IMR-90 (cell line): ENCODE data around the gene MYH9. TPM values are rescaled to one million over a fixed set of nuclear protein-coding genes. Genes with fewer than 3 reads are reported as not detected.

Source experiments
- ATAC-seq: fragments of 200-7000 bp; cut with Tn5 transposase; 2 replicates; pipeline ENCODE4 v1.9.1; 2020; ENCODE audit warnings: low read depth, mild to moderate bottlenecking, moderate library complexity
- BruUV-seq: library from RNA; stranded (reverse); fragments of 400-500 nt; replicated peaks from 2 replicates; lab custom pipeline; 2021; lab: Mats Ljungman, UMichigan
- CTCF ChIA-PET: fragments of 300-600 bp; formaldehyde crosslinking; extraction: SDS; loops from one replicate; lab custom pipeline; 2021; ENCODE audit warnings: antibody characterized with exemption; lab: Yijun Ruan, JAX
- POLR2A ChIA-PET: fragments of 300-600 bp; sonication (Branson Sonifier 250); formaldehyde crosslinking; loops from one replicate; lab custom pipeline; 2022; ENCODE audit warnings: antibody characterized with exemption; ENCODE audit not compliant: unreplicated experiment; lab: Charles Lee
- DNase-seq: peaks from one replicate; pipeline ENCODE4 v3.0.0; 2013
- H2AFZ ChIP-seq: replicated peaks from 2 replicates; pipeline ENCODE3; 2013; ENCODE audit warnings: low read length, mild to moderate bottlenecking; ENCODE audit not compliant: poor library complexity
- H2AK5ac ChIP-seq: 2 replicates; pipeline ENCODE4 v1.6.1; 2013; ENCODE audit warnings: low read depth, low read length, inconsistent platforms
- H2AK9ac ChIP-seq: replicated peaks from 2 replicates; pipeline ENCODE3; 2013; ENCODE audit warnings: mild to moderate bottlenecking, low read depth, low read length, moderate library complexity; ENCODE audit not compliant: poor library complexity
- H2BK120ac ChIP-seq: 2 replicates; pipeline ENCODE4 v1.6.1; 2013; ENCODE audit warnings: low read depth, low read length, inconsistent platforms
- H2BK15ac ChIP-seq: 3 replicates; pipeline ENCODE4 v1.6.1; 2013; ENCODE audit warnings: low read depth, low read length, inconsistent platforms
- H2BK20ac ChIP-seq: 2 replicates; pipeline ENCODE4 v1.6.1; 2013; ENCODE audit warnings: low read depth, mild to moderate bottlenecking, inconsistent platforms, low read length, moderate library complexity
- H2BK5ac ChIP-seq: 2 replicates; pipeline ENCODE4 v1.6.1; 2013; ENCODE audit warnings: mild to moderate bottlenecking, low read depth, low read length, inconsistent platforms; ENCODE audit not compliant: poor library complexity, severe bottlenecking
- H3K14ac ChIP-seq: replicated peaks from 2 replicates; pipeline ENCODE4 v1.6.1; 2013; ENCODE audit warnings: low read depth, low read length, inconsistent platforms
- H3K18ac ChIP-seq: 2 replicates; pipeline ENCODE4 v1.6.1; 2013; ENCODE audit warnings: low read depth, low read length, control low read depth
- H3K23ac ChIP-seq: 2 replicates; pipeline ENCODE4 v1.6.1; 2013; ENCODE audit warnings: low read depth, low read length, inconsistent platforms
- H3K27ac ChIP-seq: 2 replicates; pipeline ENCODE4 v1.5.1; 2013; ENCODE audit warnings: mild to moderate bottlenecking, control low read depth, low read length; ENCODE audit not compliant: insufficient read depth
- H3K27me3 ChIP-seq: 2 replicates; pipeline ENCODE4 v1.6.1; 2013; ENCODE audit warnings: low read length; ENCODE audit not compliant: control insufficient read depth, insufficient read depth
- H3K36me3 ChIP-seq: 2 replicates; pipeline ENCODE4 v1.6.1; 2013; ENCODE audit warnings: low read length, mixed read lengths; ENCODE audit not compliant: control insufficient read depth, insufficient read depth
- H3K4ac ChIP-seq: 2 replicates; pipeline ENCODE4 v1.6.1; 2013; ENCODE audit warnings: low read depth, low read length, inconsistent platforms
- H3K4me1 ChIP-seq: 2 replicates; pipeline ENCODE4 v1.6.1; 2013; ENCODE audit warnings: low read length, mixed read lengths; ENCODE audit not compliant: control insufficient read depth, insufficient read depth
- H3K4me2 ChIP-seq: 2 replicates; pipeline ENCODE4 v1.6.1; 2013; ENCODE audit warnings: low read depth, mild to moderate bottlenecking, control low read depth, low read length, moderate library complexity
- H3K4me3 ChIP-seq: 2 replicates; pipeline ENCODE4 v1.5.1; 2013; ENCODE audit warnings: low read depth, mild to moderate bottlenecking, control low read depth, low read length, moderate library complexity; ENCODE audit not compliant: insufficient read depth
- H3K56ac ChIP-seq: 2 replicates; pipeline ENCODE4 v1.6.1; 2013; ENCODE audit warnings: low read length, inconsistent platforms; ENCODE audit not compliant: insufficient read depth; ENCODE audit errors: extremely low read depth
- H3K79me1 ChIP-seq, 2 experiments: 2 replicates each; pipeline ENCODE4 v1.6.1; 2013; ENCODE audit warnings: low read length in 2 of 2, inconsistent platforms in 1 of 2, low read depth in 1 of 2
- H3K9ac ChIP-seq: 2 replicates; pipeline ENCODE4 v1.6.1; 2013; ENCODE audit warnings: low read depth, low read length, control low read depth
- H3K9me1 ChIP-seq: 2 replicates; pipeline ENCODE4 v1.6.1; 2013; ENCODE audit warnings: low read length, inconsistent platforms; ENCODE audit not compliant: insufficient read depth
- H3K9me3 ChIP-seq: 2 replicates; pipeline ENCODE4 v1.6.1; 2013; ENCODE audit warnings: low read length; ENCODE audit not compliant: control insufficient read depth, insufficient read depth
- H4K20me1 ChIP-seq: 2 replicates; pipeline ENCODE4 v1.6.1; 2013; ENCODE audit warnings: low read length, inconsistent platforms; ENCODE audit not compliant: insufficient read depth
- H4K5ac ChIP-seq: 2 replicates; pipeline ENCODE4 v1.6.1; 2013; ENCODE audit warnings: mild to moderate bottlenecking, low read depth, low read length, control low read depth
- H4K8ac ChIP-seq, 2 experiments: 2 replicates each; pipeline ENCODE4 v1.6.1; 2013; ENCODE audit warnings: low read depth in 2 of 2, low read length in 2 of 2, control low read depth in 1 of 2, inconsistent platforms in 1 of 2
- H4K91ac ChIP-seq: 2 replicates; pipeline ENCODE4 v1.6.1; 2013; ENCODE audit warnings: low read depth, low read length, inconsistent platforms; ENCODE audit not compliant: insufficient read depth
- CHD1 ChIP-seq: IDR thresholded peaks from 2 replicates; pipeline ENCODE4 v1.6.1; 2012; ENCODE audit warnings: low read depth, low read length, improper control_type of control experiment
- RCOR1 ChIP-seq: IDR thresholded peaks from 2 replicates; pipeline ENCODE4 v1.6.1; 2012; ENCODE audit warnings: mild to moderate bottlenecking, low read length, improper control_type of control experiment; ENCODE audit not compliant: insufficient replicate concordance
- RFX5 ChIP-seq: IDR thresholded peaks from 2 replicates; pipeline ENCODE4 v1.8.0; 2012; ENCODE audit warnings: low read depth, mild to moderate bottlenecking, low read length, moderate library complexity
- WGBS, 2 experiments: methylation state at CpG; one replicate each; pipeline versions ENCODE4 v1.1.5 to v1.1.7; 2013; ENCODE audit warnings: missing lambda C conversion rate in 2 of 2; ENCODE audit not compliant: insufficient read length in 1 of 2; ENCODE audit errors: extremely low coverage in 2 of 2; 5-methylcytosine and 5-hydroxymethylcytosine counted together
- dilution Hi-C: fragments of 300-500 bp; cut with HindIII; formaldehyde crosslinking; loops from one replicate; pipeline ENCODE4 v1.14.3; 2018; ENCODE audit warnings: low sequenced_read_pairs; ENCODE audit not compliant: unreplicated experiment
- in situ Hi-C: fragments of 300-500 bp; cut with MboI; formaldehyde crosslinking; loops from 3 replicates; pipeline ENCODE4 v1.14.3; 2019; ENCODE audit warnings: low sequenced_read_pairs, inconsistent platforms, mixed read lengths
- intact Hi-C: fragments of 100-400 bp; cut with micrococcal nuclease; formaldehyde crosslinking; loops from 2 replicates; pipeline ENCODE4 v1.10.0; 2022
- polyA plus RNA-seq, 3 experiments: library from polyadenylated mRNA; depleted of rRNA; stranded (reverse); fragments of >200 nt; gene quantifications; 2 replicates each; pipeline ENCODE4 v1.2.3, GENCODE V29; 2012; ENCODE audit warnings: low replicate concordance in 1 of 3
- total RNA-seq: library from RNA; depleted of rRNA; stranded (reverse); fragments of >200 nt; gene quantifications from 2 replicates; pipeline ENCODE4 v1.2.3, GENCODE V29; 2012

Gene MYH9
- total and polyA plus RNA-seq, 2 of the 4 experiments (the other 2 are of a cell fraction) = 475 to 554 TPM

DNA sequence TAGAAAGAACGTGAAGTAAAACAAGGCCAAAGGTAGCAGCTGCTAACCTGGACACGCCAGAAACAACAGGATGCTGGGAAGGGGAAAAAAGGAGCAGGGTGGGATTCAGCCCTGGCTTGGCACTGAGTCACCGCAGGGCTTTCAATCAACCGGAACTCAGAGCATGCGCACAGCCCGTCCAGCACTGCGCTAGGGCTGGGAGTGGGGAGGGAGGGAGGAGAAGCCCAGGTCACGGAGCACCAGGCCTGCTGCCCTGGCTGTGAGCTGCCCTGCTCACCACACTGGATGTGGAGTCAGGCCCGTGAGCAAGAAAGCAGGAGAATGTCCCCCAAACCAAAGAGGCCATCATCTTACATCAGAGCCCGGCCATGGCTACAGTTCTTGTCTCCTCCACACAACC lies 83.3 kb downstream of the MYH9 start:
- H2BK20ac ChIP-seq = no peak overlapping the region
- H3K9me3 ChIP-seq = no peaks in the 10 kb centered on the region
- peaks cover 52 to 93% of the 10 kb centered on the region in 2 experiments for H3K79me1 ChIP-seq
- H2AK9ac ChIP-seq = peak overlapping the region; percentile 67
- no peak overlapping the region for H3K56ac ChIP-seq
- in situ Hi-C loops (no loop called here), dilution Hi-C loops (no loop called here), intact Hi-C loops (no loop called here)
- no peak overlapping the region for H3K9ac ChIP-seq
- DNase-seq (peak; percentile 29), ATAC-seq (no peak)
- POLR2A ChIA-PET = no interaction called here
- H3K23ac ChIP-seq = peak overlapping the region; percentile 34; the same call in 1 of the 2 replicates
- no peak overlapping the region for H2AFZ ChIP-seq
- no peak overlapping the region for H3K18ac ChIP-seq
- peaks cover 91% of the 10 kb centered on the region for H4K20me1 ChIP-seq
- TF ChIP-seq RFX5 = no peak
- no peak for TF ChIP-seq CHD1
- TF ChIP-seq RCOR1 = no peak
- 53% methylated on average over 2 of the region's 10 CpGs; no CpG with 5 or more reads in 1 of the 2 experiments for WGBS, 2 experiments
- H3K27ac ChIP-seq = peak overlapping the region; percentile 50; the same call in 1 of the 2 replicates
- CTCF ChIA-PET = no interaction called here
- peak overlapping the region; percentile 56; the same call in 1 of the 2 replicates for H2AK5ac ChIP-seq
- BruUV-seq = no TSS peak
- H2BK15ac ChIP-seq = peak overlapping the region; percentile 38; the same call in 1 of the 3 replicates
- peak overlapping the region; percentile 32 for H2BK5ac ChIP-seq
- H4K5ac ChIP-seq = no peak overlapping the region; the same call in 1 of the 2 replicates
- peak overlapping the region in 1 of 2 experiments; percentile 47; a peak in 3 of 4 replicates for H4K8ac ChIP-seq
- peaks cover 92% of the 10 kb centered on the region for H3K36me3 ChIP-seq
- H2BK120ac ChIP-seq = 0 out of 2 replicates have a peak overlapping the region, but pooled peaks have one; percentile 16
- no peak overlapping the region for H3K4me2 ChIP-seq
- H3K4me3 ChIP-seq = no peak overlapping the region
- no peak overlapping the region for H4K91ac ChIP-seq
- H3K4ac ChIP-seq = peak overlapping the region; percentile 40; the same call in 1 of the 2 replicates
- peaks cover 21% of the 10 kb centered on the region for H3K4me1 ChIP-seq
- no peaks in the 10 kb centered on the region for H3K27me3 ChIP-seq
- no peak overlapping the region; the same call in 1 of the 2 replicates for H3K14ac ChIP-seq
- peaks cover 15% of the 10 kb centered on the region for H3K9me1 ChIP-seq
